Stimulated activated naive CD4-positive, alpha-beta T cell treated with Interleukin-2 at 50 U/mL for 16 hours (primary cell): ENCODE measurements around the gene ZNF578.
"Not testable (repeated sequence)": the region's sequence is repeated elsewhere in the genome, so short reads cannot be mapped to it uniquely, and the experiment has no call there.

Source experiments
- DNase-seq: peaks from one replicate; lab custom pipeline; 2025; lab: John Stamatoyannopoulos, UW

ZNF578 gene

DNA sequence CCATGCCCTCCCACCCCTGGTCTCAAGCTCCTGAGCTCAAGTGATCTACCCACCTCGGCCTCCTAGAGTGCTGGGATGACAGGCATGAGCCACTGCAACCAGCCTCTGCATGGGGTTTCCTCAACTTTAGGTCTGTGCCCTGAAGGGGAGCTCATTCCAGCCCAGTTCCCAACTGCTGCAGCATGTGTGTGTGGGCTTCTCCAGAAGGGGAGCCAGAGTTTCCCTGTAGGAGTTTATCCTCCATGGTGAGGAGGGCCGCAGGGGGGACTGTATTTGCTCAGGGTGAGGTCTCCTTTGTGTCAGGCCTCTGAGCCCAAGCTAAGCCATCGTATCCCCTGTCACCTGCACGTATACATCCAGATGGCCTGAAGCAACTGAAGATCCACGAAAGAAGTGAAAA is 62.8 kb downstream of the ZNF578 start:
- no peak for DNase-seq

DNA sequence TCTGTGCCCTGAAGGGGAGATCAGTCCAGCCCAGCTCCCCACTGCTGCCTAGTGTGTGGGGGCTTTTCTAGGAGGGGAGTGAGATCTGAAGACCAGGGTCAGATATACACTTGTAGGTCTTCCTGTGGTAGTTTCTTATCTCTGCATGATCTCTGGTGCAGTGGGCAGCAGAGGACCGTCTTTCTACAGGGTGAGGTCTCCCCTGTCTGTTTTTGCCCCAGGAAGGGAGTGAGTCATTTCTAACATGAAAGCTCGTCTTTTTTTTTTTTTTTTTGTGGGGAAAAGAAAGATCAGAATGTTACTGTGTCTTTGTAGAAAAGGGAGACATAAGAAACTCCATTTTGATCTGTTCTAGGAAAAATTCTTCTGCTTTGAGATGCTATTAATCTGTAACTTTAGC is 65.3 kb downstream of the ZNF578 start:
- DNase-seq = no peak

DNA sequence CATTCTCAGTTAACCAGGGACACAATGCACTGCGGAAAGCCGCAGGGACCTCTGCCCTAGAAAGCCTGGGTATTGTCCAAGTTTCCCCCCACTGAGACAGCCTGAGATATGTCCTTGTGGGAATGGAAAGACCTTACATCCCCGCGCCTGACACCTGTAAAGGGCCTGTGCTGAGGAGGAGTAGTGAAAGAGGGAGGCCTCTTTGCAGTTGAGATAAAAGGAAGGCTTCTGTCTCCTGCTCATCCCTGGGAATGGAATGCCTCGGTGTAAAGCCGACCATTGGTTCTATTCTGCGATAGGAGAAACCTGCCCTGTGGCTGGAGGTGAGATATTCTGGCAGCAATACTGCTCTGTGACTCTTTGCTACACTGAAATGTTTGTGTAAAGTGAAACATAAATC is 65.8 kb downstream of the ZNF578 start:
- DNase-seq = not testable (repeated sequence)

DNA sequence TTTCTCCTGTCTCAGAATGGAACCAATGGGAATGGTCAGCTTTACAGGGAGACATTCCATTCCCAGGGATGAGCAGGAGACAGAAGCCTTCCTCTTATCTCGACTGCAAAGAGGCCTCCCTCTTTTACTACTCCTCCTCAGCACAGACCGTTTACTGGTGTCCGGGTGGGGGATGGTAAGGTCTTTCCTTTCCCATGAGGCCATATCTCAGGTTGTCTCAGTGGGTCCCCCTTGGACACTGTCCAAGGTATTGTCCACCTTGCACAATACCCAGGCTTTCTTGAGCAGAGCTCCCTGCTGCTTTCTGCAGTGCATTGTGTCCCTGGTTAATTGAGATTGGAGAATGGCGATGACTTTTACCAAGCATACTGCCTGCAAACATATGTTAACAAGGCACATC is 66.7 kb downstream of the ZNF578 start:
- DNase-seq = no peak

DNA sequence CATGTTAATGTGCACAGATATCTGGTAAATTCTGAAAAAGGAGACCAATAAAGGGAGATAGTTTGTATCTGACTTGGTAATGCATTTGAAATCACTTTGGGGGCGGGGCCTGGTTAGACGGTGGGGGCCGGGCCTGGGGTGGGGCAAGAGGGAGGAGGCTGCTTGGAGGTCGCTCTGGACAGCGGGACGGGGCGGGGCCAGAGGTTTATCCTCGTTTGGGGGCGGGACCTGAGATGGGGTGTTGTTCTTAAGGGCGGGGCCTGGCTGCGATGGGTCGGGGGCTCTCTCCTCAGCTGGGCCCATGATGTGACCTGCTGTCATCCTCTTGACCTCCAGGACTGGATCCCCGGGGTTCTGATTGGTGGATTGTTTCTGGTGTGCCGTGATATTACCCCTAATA is 69.2 kb downstream of the ZNF578 start:
- DNase-seq = no peak

DNA sequence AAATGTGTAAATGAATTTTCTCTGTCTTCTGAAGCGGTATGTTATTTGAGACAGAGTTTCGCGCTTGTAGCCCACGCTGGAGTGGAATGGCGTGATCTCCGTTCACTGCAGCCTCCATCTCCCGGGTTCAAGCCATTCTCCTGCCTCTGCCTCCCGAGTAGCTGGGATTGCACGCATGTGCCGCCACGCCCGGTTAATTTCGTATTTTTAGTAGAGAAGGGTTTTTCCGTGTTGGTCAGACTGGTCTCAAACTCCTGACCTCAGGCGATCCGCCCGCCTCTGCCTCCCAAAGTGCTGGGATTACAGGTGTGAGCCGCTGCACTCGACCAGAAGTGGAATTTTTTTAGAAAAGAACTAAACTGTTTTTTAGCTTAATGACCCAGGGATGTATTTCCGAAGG is 70.7 kb downstream of the ZNF578 start:
- DNase-seq = no peak

DNA sequence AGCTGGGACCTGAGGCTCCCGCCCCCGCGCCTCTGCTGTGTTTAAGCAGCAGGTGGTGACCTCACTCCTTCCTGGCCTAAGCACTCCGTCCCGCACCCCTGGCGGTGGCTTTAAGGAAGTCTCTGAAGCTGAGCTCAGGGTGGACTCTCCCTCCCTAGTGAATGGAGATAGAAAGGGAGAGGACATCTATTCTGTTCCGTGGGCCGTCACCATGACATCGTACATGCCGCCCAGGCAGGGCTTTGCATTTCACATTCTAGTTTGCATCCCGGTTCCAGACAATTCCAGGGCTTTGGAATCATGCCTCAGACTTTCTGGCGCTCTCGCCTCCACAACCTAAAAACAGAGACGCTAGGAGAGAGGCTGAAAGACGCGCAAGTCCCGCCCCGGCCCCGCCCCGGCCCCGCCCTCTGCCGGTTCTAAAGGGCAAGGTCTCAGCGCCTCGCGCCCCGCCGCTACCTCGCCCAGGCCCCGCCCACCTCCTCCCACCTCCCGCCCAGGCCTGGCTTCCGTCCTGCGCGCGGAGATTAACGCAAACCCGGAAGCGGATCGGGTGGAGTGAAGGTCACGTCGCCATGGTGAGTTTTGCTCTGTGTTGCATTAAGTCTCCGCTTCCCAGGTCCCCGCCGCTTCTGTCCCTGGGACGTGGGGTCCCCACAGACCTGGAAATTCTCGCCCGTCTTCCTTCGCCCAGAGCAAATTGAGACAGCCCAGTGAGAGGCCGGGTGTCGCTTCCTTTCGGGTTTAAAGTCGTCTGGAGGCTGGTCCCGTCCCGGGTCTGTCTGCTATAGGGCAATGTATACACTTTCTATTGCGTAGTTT is 74.0 kb downstream of the ZNF578 start, which contains the start of gene ZNF808:
Gene ZNF808, plus strand, starts transcription at position 535 of the 822 bp plus-strand sequence. CDS start 15,617 bp downstream, outside the sequence.
- peak; percentile 98 for DNase-seq

DNA sequence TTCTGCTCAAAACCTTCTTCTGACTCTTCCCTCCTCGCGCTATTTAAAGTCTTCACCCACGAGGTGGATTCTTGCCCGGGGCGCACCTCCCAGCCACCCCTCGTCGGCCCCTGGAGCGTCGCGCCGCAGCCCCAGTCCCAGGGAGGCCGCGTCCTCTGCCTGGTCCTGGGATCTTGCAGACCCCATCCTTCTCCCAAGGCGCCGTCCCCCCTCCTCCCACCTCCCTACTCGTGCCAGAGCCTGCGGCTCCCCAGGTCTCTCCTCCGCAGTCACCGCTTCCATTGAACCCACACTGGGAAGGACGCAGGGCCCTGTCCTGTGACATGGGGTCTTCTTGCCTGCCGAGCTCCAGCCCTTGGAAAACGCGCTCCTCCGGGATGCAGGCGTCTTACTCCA is 74.6 kb downstream of the ZNF578 start:
- no peak for DNase-seq

DNA sequence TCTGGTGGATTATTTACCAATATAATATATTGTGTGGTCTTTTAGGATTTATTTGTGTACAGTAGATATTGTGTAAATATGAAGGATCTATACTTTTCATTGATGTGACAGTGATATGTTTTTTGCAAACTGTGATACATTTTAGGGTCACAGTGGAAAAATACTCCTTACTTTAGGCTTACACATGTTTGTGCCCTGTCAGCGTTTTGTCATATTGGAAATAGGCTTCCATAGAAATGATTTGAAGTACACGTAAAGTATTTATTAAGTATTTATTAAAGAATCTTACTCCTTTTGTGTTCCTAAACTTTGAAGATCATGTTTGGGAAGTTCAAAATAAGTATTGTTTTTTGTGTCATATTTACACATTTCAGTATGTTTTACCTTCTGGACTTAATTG is 79.1 kb downstream of the ZNF578 start:
- no peak for DNase-seq

DNA sequence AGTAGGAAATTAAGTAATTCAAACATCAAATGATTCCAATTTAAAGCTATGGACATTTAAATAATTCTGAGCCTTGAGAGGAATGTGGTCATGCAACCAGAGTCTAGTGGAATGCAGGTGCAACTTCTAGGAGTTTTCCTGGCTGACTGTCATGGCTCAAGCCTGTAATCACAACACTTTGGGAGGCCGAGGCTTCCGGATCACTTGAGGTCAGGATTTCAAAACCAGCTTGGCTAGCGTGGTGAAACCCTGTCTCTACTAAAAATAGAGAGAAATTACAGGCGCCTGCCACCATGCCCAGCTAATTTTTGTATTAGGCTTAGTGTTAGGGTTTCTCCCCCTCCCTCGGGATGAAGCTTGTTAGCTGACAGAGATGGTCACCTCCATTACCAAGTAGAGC is 80.5 kb downstream of the ZNF578 start:
- DNase-seq = no peak

DNA sequence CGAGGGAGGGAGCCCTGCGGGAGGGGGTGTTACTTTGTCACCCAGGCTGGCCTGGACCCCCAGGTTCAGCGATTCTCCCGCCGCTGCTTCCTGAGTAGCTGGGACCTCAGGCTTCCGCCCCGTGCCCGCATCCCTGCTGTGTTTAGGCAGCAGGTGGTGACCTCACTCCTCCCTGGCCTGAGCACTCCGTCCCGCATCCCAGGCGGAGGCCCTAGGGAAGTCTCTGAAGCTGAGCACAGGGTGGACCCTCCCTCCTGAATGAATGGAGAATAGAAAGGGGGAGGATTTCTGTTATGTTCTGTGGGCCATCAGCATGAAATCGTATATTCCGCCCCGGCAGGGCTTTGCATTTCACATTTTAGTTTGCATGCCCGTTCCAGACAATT is 82.0 kb downstream of the ZNF578 start:
- not testable (repeated sequence) for DNase-seq

DNA sequence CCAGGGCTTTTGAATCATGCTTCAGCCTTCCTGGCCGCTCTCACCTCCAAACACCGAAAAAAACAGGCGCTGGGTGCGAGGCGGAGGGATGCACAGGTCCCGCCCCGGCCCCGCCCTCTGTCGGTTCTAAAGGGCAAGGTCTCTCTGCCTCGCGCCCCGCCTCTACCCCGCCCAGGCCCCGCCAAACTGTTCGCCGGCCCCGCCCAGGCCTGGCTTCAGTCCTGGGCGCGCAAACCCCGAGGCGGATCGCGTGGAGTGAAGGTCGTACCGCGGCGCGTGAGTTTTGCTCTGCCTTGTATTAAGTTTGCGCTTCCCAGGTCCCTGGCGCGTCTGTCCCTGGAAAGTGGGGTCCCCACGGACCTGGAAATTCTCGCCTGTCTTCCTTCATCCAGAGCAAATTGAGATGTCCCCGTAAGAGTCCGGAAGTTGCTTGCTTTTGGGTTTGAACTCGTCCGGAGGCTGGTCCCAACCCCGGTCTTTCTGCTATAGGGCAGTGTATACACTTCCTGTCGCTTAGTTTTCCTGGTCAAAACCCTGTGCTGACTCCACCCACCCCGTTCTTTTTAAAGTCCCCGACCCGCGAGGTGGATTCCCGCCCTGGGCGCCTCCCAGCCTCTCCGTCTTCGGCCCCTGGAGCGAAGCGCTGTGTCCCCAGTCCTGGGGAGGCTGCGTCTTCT is 82.6 kb downstream of the ZNF578 start:
- peak; percentile 89 for DNase-seq

DNA sequence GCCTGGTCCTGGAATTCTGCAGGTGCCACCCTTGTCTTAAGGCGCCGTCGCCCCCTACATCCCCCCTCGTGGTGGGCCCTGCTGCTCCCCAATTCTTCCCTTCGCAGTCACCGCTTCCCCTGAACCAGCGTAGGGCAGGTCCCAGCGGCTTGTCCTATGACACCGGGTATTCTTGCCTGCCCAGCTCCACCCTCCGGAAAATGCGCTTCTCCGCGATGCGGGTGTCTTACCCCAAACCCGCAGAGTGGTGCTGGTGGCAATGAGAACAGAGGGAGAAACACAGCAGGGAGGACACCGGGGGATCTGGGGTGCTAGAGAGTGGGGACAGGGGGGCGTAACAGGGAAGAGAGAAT is 83.1 kb downstream of the ZNF578 start:
- DNase-seq = peak; percentile 43

DNA sequence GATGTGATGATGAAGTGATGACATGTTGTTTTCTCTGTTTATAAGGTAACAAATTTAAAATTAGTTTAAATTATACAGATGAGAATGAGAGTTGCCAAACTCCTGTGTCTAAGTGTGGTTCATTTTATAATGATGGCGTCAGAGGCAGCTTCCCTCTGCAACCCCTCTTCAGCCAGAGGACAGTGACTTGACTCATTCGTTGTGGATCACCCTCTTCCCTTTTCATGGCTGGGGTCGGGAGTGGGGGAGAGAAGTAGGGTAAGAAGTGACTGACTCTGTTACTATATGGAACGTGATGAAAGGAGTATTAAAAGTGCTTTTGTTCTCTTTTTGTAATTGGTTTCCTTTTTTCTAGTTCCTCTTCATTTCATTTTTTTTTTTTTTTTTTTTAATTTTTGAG is 85.5 kb downstream of the ZNF578 start:
- DNase-seq = not testable (repeated sequence)

DNA sequence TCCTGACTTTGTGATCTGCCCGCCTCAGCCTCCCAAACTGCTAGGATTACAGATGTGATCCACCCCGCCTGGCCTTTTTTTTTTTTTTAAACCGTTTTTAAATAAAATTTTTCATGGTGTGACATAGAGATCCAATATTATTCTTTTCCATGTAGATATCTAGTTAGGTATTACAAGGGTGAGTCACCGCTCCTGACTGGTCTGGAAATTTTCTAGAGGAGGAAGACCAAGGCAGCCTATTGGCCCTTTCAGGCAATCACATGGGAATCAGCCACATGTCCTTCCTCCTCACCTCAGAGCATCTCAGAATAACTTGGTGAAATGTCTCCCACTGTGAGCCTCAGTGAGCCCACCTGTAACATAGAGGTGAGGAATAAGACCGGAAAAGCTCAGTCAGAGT is 87.8 kb downstream of the ZNF578 start:
- DNase-seq = not testable (repeated sequence)

DNA sequence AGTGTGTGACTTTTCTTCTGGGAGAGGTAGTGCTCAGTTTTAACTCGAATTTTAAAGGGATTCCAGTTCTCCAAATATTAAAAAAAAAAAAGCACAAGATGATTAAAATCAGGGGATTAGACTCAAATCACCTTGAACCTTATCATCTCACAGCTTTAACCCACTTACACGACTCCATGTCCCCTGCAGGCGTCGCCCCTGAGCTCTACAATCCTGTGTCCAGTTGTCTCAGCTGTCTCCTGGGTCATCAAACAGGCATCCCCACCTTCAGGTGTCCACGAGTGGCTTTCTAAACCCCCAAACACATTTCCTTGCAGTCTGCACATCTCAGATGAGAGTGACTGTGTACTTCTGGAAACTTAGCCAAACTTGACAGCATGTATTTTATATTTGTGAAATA is 88.3 kb downstream of the ZNF578 start:
- no peak for DNase-seq

DNA sequence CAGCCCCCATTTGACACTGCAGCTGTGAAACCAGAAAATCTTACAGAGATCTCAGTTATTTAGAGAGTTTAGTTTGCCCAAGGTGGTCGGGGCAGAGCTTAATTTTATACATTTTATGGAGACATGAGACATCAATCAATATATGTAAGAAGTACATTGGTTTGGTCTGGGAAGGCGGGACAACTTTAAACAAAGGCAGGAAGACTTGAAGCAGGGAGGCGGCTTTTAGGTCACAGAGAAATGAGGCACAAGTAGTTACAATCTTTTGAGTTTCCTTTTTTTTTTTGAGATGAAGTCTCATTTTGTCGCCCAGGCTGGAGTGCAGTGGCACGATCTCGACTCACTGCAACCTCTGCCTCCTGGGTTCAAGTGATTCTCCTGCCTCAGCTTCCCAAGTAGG is 89.2 kb downstream of the ZNF578 start:
- not testable (repeated sequence) for DNase-seq

DNA sequence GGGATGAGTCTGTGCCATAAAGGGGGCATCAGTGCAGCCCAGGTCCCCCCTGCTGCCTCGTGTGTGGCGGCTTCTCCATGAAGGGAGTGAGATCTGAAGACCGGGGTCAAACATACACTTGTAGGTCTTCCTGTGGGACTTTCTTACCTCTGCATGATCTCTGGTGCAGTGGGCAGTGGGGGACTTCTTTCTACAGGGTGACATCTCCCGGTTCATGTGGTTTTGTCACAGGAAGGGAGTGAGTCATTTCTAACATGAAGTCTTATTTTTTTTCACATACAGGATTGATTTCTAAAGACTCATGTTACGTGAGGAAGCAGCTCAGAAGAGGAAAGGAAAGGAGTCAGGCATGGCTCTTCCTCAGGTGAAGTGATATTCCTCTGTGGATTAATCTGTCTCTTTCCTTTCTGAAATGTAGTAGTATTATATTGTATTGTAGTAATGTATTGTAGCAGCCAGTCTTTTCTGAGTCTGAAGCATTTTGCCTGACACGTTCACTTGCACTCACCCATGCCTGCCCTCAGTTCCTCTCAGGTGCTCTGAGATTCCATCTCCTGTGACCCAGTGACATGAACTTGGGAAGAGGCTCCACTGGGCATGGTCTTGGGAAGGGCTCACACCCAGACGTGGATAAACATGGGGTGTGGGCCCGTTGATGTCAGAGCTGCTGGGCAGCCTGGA is 89.8 kb downstream of the ZNF578 start:
- no peak for DNase-seq

DNA sequence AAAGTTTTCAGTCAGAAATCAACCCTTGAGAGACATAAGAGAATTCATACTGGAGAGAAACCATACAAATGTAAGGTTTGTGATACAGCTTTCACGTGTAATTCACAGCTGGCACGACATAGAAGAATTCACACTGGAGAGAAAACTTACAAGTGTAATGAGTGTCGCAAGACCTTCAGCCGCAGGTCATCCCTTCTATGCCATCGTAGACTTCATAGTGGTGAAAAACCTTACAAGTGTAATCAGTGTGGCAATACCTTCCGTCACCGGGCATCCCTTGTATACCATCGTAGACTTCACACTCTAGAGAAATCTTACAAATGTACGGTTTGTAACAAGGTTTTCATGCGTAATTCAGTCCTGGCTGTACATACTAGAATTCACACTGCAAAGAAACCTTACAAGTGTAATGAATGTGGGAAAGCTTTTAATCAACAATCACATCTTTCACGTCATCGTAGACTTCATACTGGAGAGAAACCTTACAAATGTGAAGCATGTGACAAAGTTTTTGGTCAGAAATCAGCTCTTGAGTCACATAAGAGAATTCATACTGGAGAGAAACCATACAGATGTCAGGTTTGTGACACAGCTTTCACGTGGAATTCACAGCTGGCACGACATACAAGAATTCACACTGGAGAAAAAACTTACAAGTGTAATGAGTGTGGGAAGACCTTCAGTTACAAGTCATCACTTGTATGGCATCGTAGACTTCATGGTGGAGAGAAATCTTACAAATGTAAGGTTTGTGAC is 101.0 kb downstream of the ZNF578 start:
- no peak for DNase-seq

DNA sequence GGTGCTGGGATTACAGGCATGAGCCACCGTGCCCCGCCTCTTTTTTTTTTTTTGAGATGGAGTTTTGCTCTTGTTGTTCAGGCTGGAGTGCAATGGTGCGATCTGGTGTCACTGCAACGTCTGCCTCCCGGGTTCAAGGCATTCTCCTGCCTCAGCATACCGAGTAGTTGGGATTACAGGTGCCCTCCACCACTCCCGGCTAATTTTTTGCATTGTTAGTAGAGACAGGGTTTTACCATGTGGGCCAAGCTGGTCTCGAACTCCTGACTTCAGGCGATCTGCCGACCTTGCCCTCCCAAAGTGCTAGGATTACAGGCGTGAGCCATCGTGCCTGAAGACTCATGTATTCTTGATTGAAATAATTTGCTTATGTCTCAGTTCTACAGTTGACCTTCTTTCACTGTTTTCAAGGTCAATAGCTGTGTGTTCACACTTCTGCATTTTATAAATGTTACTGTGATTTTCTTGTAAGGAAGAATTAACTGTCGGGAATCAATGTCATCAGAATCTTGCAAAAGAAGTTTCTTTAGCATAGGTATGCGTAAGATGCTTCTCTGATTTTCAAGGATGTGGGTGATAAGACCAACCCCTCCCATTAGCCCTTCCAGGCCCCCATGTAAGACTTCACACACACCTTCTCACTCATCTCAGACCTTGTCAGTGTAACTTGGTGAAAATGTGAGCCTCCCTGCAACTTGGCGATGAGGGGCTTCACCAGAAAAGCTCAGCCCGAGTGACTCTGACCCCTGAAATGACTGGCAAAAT is 104.1 kb downstream of the ZNF578 start:
- DNase-seq = no peak

DNA sequence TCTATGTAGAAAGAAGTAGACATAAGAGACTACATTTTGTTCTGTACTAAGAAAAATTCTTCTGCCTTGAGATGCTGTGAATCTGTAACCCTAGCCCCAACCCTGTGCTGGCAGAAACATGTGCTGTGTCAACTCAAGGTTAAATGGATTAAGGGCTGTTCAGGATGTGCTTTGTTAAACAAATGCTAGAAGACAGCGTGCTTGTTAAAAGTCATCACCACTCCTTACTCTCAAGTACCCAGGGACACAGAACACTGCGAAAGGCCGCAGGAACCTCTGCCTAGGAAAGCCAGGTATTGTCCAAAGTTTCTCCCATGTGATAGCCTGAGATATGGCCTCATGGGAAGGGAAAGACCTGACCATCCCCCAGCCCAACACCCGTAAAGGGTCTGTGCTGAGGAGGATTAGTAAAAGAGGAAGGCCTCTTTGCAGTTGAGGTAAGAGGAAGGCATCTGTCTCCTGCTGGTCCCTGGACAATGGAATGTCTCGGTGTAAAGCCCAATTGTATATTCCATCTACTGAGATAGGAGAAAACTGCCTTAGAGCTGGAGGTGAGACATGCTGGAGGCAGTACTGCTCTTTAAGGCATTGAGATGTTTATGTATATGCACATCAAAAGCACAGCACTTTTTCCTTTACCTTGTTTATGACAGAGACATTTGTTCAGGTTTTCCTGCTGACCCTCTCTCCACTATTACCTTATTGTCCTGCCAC is 105.5 kb downstream of the ZNF578 start:
- not testable (repeated sequence) for DNase-seq
